ENCODE data around the gene JADE2.

- no peak for TF ChIP-seq CTCF (IDR thresholded peaks at IDR 0.05; ENCODE audit: low read depth, low read length, poor library complexity, severe bottlenecking)
- no peak for TF ChIP-seq EZH2phosphoT487 (IDR thresholded peaks at IDR 0.05; ENCODE audit: borderline replicate concordance, low read length)
Measured at GRCh38 chr5:134603059-134603458, 77.6 kb downstream of the JADE2 start.

Measured in DOHH2 (cell line).